MM.1S (cell line): ENCODE data around the gene ACTR2.

ENCODE experiments used
- DNase-seq: peaks from one replicate; pipeline ENCODE4 v3.0.0-alpha.2; 2015
- H2AFZ ChIP-seq: fragments of 300-600 bp; sonication (generic); 2 replicates; pipeline ENCODE4 v1.6.0; 2016; ENCODE audit warnings: antibody characterized with exemption, low read length
- H3F3A ChIP-seq: fragments of 300-600 bp; sonication (generic); 2 replicates; pipeline ENCODE4 v1.6.1; 2016; ENCODE audit warnings: mild to moderate bottlenecking, antibody characterized with exemption, low read length, moderate library complexity, mixed read lengths; ENCODE audit not compliant: insufficient read depth
- H3K27ac ChIP-seq: fragments of 300-600 bp; sonication (generic); 2 replicates; pipeline ENCODE4 v1.5.1; 2016; ENCODE audit warnings: mild to moderate bottlenecking, low read length
- H3K27me3 ChIP-seq: fragments of 300-600 bp; sonication (generic); replicated peaks from 2 replicates; pipeline ENCODE4 v1.6.0; 2016; ENCODE audit warnings: low read length; ENCODE audit not compliant: insufficient read depth
- H3K36me3 ChIP-seq: fragments of 300-600 bp; sonication (generic); replicated peaks from 2 replicates; pipeline ENCODE4 v1.6.1; 2016; ENCODE audit warnings: mild to moderate bottlenecking, low read length, mixed read lengths; ENCODE audit not compliant: insufficient read depth
- H3K4me1 ChIP-seq: fragments of 300-600 bp; sonication (generic); 2 replicates; pipeline ENCODE4 v1.6.1; 2016; ENCODE audit warnings: low read length, mixed read lengths
- H3K4me2 ChIP-seq: fragments of 300-600 bp; sonication (generic); 2 replicates; pipeline ENCODE4 v1.6.0; 2016; ENCODE audit warnings: low read depth, low read length
- H3K4me3 ChIP-seq: fragments of 300-600 bp; sonication (generic); 2 replicates; pipeline ENCODE4 v1.5.1; 2016; ENCODE audit warnings: low read length, mixed read lengths
- H3K79me2 ChIP-seq: fragments of 300-600 bp; sonication (generic); 2 replicates; pipeline ENCODE4 v1.6.1; 2016; ENCODE audit warnings: mixed run types, low read length, mixed read lengths
- H3K9ac ChIP-seq: fragments of 300-600 bp; sonication (generic); 2 replicates; pipeline ENCODE4 v1.6.1; 2016; ENCODE audit warnings: low read length, mixed read lengths
- H3K9me2 ChIP-seq: fragments of 300-600 bp; sonication (generic); replicated peaks from 2 replicates; pipeline ENCODE4 v1.6.1; 2016; ENCODE audit warnings: mild to moderate bottlenecking, low read length, mixed read lengths; ENCODE audit not compliant: insufficient read depth
- H3K9me3 ChIP-seq: fragments of 300-600 bp; sonication (generic); replicated peaks from 2 replicates; pipeline ENCODE4 v1.6.1; 2016; ENCODE audit warnings: mild to moderate bottlenecking, low read length, mixed read lengths; ENCODE audit not compliant: insufficient read depth
- H4K20me1 ChIP-seq: fragments of 300-600 bp; sonication (generic); 2 replicates; pipeline ENCODE4 v1.6.1; 2016; ENCODE audit warnings: mild to moderate bottlenecking, low read length, moderate library complexity, mixed read lengths; ENCODE audit not compliant: insufficient read depth
- EZH2 ChIP-seq: fragments of 300-600 bp; sonication (generic); optimal IDR thresholded peaks from 2 replicates; pipeline ENCODE3; 2017; ENCODE audit warnings: low read depth, mild to moderate bottlenecking, antibody characterized with exemption, low read length, mixed read lengths
- EZH2phosphoT487 ChIP-seq: fragments of 300-600 bp; sonication (generic); IDR thresholded peaks from 2 replicates; pipeline ENCODE4 v1.6.1; 2018; ENCODE audit warnings: antibody characterized with exemption, low read length
- TF ChIP-seq, protein P1 (sequence below): fragments of 300-600 bp; sonication (generic); IDR thresholded peaks from 2 replicates; pipeline ENCODE4 v1.5.1; 2016; ENCODE audit warnings: antibody characterized with exemption, low read length, mixed read lengths

The ACTR2 gene

DNA sequence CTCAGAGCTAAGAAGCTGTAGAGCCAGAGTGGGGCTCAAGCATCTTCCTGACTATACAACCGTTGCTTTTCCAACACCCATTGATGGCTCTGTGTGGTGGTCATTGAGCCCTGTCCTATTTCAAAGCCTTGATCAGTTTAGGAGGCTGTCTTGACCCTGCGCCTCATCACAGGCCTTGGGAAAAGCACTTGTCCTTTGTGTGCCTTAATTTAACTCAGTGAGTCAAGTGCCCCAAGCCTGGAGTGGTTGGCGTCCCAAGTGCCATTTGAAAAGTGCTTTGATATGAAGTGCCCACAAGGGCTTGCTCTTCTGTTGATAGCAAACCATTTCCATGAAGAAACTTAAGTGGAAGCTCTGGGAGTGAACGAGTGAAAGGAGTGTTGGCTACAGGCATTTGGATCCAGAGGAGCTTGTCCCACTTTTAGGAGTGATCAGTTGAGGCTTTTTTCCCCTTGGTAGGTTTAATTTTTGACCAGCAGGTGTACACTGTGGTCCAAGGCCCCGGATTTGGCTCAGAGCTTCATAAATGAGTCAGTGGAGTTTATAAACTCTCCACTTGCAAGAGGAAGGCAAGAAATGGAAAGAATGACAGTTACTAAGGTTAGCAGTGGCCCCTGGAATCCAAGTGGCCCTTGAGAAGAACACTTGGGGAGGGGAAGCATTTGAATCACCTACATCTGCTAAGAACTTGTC is 50.3 kb downstream of the ACTR2 start:
- Histone ChIP-seq H3K36me3 (no peaks in the 10 kb centered on the region), H3K9ac (no peak overlapping the region), H3K4me1 (peaks cover 4% of the 10 kb centered on the region; the same call in 1 of the 2 replicates), H3K27me3 (no peaks in the 10 kb centered on the region), H3F3A (no peaks in the 10 kb centered on the region), H2AFZ (no peak overlapping the region), H3K4me2 (no peak overlapping the region), H4K20me1 (no peaks in the 10 kb centered on the region), H3K27ac (no peak overlapping the region), H3K79me2 (no peaks in the 10 kb centered on the region), H3K4me3 (no peak overlapping the region), H3K9me2 (no peaks in the 10 kb centered on the region), H3K9me3 (no peaks in the 10 kb centered on the region)
- TF ChIP-seq EZH2 (no peak), EZH2phosphoT487 (no peak)
- TF ChIP-seq, protein P1, sequence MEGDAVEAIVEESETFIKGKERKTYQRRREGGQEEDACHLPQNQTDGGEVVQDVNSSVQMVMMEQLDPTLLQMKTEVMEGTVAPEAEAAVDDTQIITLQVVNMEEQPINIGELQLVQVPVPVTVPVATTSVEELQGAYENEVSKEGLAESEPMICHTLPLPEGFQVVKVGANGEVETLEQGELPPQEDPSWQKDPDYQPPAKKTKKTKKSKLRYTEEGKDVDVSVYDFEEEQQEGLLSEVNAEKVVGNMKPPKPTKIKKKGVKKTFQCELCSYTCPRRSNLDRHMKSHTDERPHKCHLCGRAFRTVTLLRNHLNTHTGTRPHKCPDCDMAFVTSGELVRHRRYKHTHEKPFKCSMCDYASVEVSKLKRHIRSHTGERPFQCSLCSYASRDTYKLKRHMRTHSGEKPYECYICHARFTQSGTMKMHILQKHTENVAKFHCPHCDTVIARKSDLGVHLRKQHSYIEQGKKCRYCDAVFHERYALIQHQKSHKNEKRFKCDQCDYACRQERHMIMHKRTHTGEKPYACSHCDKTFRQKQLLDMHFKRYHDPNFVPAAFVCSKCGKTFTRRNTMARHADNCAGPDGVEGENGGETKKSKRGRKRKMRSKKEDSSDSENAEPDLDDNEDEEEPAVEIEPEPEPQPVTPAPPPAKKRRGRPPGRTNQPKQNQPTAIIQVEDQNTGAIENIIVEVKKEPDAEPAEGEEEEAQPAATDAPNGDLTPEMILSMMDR, result no peak
- DNase-seq, result no peak

DNA sequence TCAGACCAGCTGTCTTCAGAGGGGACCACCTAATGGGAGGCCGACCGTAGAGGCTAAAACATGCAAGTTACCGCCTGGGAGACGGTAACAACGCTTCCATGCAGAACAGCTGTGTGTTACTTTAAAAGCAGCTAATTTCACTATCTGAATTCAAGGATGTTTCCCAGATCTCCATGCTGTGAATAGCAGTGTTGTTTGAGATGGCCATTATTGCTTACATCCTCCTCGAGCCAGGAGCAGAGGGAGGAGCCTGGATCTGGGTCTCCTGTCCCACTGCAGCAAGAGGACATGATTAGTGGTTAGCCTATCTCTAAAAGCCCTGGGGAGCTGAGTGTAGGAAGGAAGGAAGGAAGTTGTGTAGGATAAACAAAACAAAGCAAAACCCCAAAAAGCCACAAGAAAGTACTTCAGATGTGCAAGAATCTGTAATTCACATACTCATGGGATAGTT is 50.9 kb downstream of the ACTR2 start:
- Histone ChIP-seq H3K4me3 (no peak overlapping the region), H3K9ac (no peak overlapping the region), H3K79me2 (no peaks in the 10 kb centered on the region), H3K27ac (no peak overlapping the region), H3K4me2 (no peak overlapping the region), H2AFZ (no peak overlapping the region), H3K4me1 (peaks cover 4% of the 10 kb centered on the region; the same call in 1 of the 2 replicates), H3K27me3 (no peaks in the 10 kb centered on the region), H3K36me3 (no peaks in the 10 kb centered on the region), H3K9me2 (no peaks in the 10 kb centered on the region), H3K9me3 (no peaks in the 10 kb centered on the region), H4K20me1 (no peaks in the 10 kb centered on the region), H3F3A (no peaks in the 10 kb centered on the region)
- TF ChIP-seq, protein P1, result no peak
- DNase-seq, result no peak

DNA sequence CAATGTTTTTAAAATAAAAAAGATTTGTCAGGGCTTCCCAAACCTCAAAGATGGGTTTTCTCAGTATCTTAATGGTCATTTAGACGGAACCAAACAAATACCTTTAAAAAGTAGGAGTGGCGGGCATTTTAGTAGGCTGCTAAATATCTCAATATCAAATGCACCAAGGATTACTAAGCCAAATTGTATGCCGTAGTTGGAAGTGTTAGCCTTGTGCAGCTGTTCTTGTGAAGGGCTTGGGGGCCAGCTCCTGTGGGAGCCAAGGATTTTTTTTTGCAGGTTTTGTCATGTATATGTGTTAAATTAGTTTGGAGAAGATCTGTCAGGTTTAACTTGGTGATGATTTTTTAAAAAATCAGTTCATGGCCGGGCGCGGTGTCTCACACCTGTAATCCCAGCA is 52.1 kb downstream of the ACTR2 start:
- Histone ChIP-seq H3K9ac (no peak overlapping the region), H3K4me3 (no peak overlapping the region), H3K27me3 (no peaks in the 10 kb centered on the region), H3K4me1 (peaks cover 4% of the 10 kb centered on the region; the same call in 1 of the 2 replicates), H3K9me2 (no peaks in the 10 kb centered on the region), H4K20me1 (no peaks in the 10 kb centered on the region), H3K9me3 (no peaks in the 10 kb centered on the region), H3F3A (no peaks in the 10 kb centered on the region), H2AFZ (no peak overlapping the region), H3K4me2 (no peak overlapping the region), H3K36me3 (no peaks in the 10 kb centered on the region), H3K79me2 (no peaks in the 10 kb centered on the region), H3K27ac (no peak overlapping the region)
- no peak for DNase-seq
- TF ChIP-seq, protein P1, result no peak
- TF ChIP-seq EZH2 (no peak), EZH2phosphoT487 (no peak)
